K562 (cell line): Measurements from ENCODE around the gene GAB1. TPM values are rescaled to one million over a fixed set of nuclear protein-coding genes. Genes with fewer than 3 reads are reported as not detected.

Experiments used
- C11orf30 ChIP-seq: fragments of 450-650 bp; IDR thresholded peaks from 2 replicates; pipeline ENCODE4 v1.6.1; 2016; ENCODE audit warnings: low read depth, mild to moderate bottlenecking
- E2F5 ChIP-seq: sonication (generic); formaldehyde crosslinking; IDR thresholded peaks from 2 replicates; pipeline ENCODE4 v1.8.0; 2022; ENCODE audit warnings: mild to moderate bottlenecking, missing genetic modification reagents
- HDAC8 ChIP-seq: fragments of 450-650 bp; IDR thresholded peaks from 2 replicates; pipeline ENCODE4 v1.6.1; 2016; ENCODE audit warnings: mild to moderate bottlenecking, missing genetic modification characterization, moderate library complexity, missing compliant biosample characterization
- MAFG ChIP-seq: fragments of 450-650 bp; conservative IDR thresholded peaks from 2 replicates; pipeline ENCODE4 v1.6.1; 2016; ENCODE audit warnings: missing genetic modification characterization, missing compliant biosample characterization
- NRF1 ChIP-seq, 2 experiments: fragments of 450-650 bp; IDR thresholded peaks in 1 of 2; conservative IDR thresholded peaks in 1 of 2; 2 replicates each; pipeline ENCODE4 v1.6.1; 2014; ENCODE audit warnings: mild to moderate bottlenecking in 2 of 2
- PRDM10 ChIP-seq: fragments of 450-650 bp; IDR thresholded peaks from 2 replicates; pipeline ENCODE4 v1.6.1; 2018; ENCODE audit not compliant: partially characterized antibody
- polyA plus RNA-seq, 8 experiments: library from polyadenylated mRNA; depleted of rRNA in 4 of 8; stranded (reverse) in 5 of 8; unstranded in 3 of 8; fragments of >200 nt; fragmentation: Nextera tagmentation in 2 of 8; fragmentation: Illumina TruSeq in 1 of 8; extraction: Ambion mirVana in 2 of 8; extraction: Trizol in 1 of 8; gene quantifications; 2 replicates each; pipeline versions ENCODE4 v1.2.1 to v1.2.3, GENCODE V29; 2011 to 2014; ENCODE audit warnings: inconsistent platforms in 1 of 8, missing spikeins in 1 of 8
- total RNA-seq, 7 experiments: library from RNA; depleted of rRNA in 6 of 7; stranded (reverse); fragments of >200 nt in 6 of 7; fragmentation: Illumina TruSeq in 2 of 7; extraction: Trizol in 2 of 7; gene quantifications; 2 replicates each; pipeline versions ENCODE4 v1.2.1 to v1.2.3, GENCODE V29; 2011 to 2021; ENCODE audit warnings: low replicate concordance in 1 of 7

GAB1 gene
- total and polyA plus RNA-seq, 9 of the 15 experiments (the other 6 are each of a cell fraction or from before 2014, with no cell fraction given), result 1.3 to 14.6 (median 7.5) TPM

- TF ChIP-seq PRDM10 (no peak), NRF1 (conservative IDR thresholded peaks at IDR 0.05 in 1 of 2, IDR thresholded peaks at IDR 0.05 in 1 of 2) (no peak), C11orf30 (peak; percentile 70), MAFG (tag) (0 out of 2 replicates have a peak, but pooled peaks have one; percentile 23), HDAC8 (tag) (no peak), E2F5 (no peak)
Observed at GRCh38 chr4:143351774-143352451, 15.2 kb downstream of the GAB1 start (continued).
